OCI-LY1 (cell line): Measurements from ENCODE around the gene PHACTR2.
"Not testable (repeated sequence)": the region's sequence is repeated elsewhere in the genome, so short reads cannot be mapped to it uniquely, and the experiment has no call there.

Experiments used
- H2AFZ ChIP-seq: fragments of 200-600 bp; sonication (generic), shearing (Covaris generic); 2 replicates; pipeline ENCODE4 v1.6.0; 2014; ENCODE audit warnings: antibody characterized with exemption, mild to moderate bottlenecking, low read length
- H3F3A ChIP-seq: fragments of 200-600 bp; sonication (generic), shearing (Covaris generic); 2 replicates; pipeline ENCODE4 v1.6.0; 2014; ENCODE audit warnings: mild to moderate bottlenecking, antibody characterized with exemption, low read length, moderate library complexity; ENCODE audit not compliant: insufficient read depth
- H3K27ac ChIP-seq: fragments of 200-600 bp; sonication (generic); 2 replicates; pipeline ENCODE4 v1.5.1; 2014; ENCODE audit warnings: low read length, mixed run types, mild to moderate bottlenecking, low read depth; ENCODE audit not compliant: poor library complexity, severe bottlenecking
- H3K27me3 ChIP-seq: fragments of 200-600 bp; sonication (generic); 2 replicates; pipeline ENCODE4 v1.6.0; 2014; ENCODE audit warnings: antibody characterized with exemption, mild to moderate bottlenecking, low read length, moderate library complexity; ENCODE audit not compliant: insufficient read depth
- H3K36me3 ChIP-seq: fragments of 200-600 bp; sonication (generic); 2 replicates; pipeline ENCODE4 v1.6.1; 2014; ENCODE audit warnings: mild to moderate bottlenecking, antibody characterized with exemption, low read length, moderate library complexity, mixed read lengths; ENCODE audit not compliant: insufficient read depth
- H3K4me1 ChIP-seq: fragments of 200-600 bp; sonication (generic); 2 replicates; pipeline ENCODE4 v1.5.1; 2014; ENCODE audit warnings: mild to moderate bottlenecking, low read length, moderate library complexity; ENCODE audit not compliant: insufficient read depth, severe bottlenecking
- H3K4me2 ChIP-seq: fragments of 200-600 bp; sonication (generic), shearing (Covaris generic); 2 replicates; pipeline ENCODE4 v1.6.1; 2014; ENCODE audit warnings: low read length
- H3K4me3 ChIP-seq: fragments of 200-600 bp; sonication (generic); 2 replicates; pipeline ENCODE4 v1.5.1; 2014; ENCODE audit warnings: low read length, low read depth, mild to moderate bottlenecking, mixed read lengths; ENCODE audit not compliant: poor library complexity, severe bottlenecking
- H3K79me2 ChIP-seq: fragments of 200-600 bp; shearing (Covaris generic); 2 replicates; pipeline ENCODE4 v1.6.1; 2016; ENCODE audit warnings: mixed run types, low read length, mixed read lengths; ENCODE audit not compliant: insufficient read depth
- H3K9ac ChIP-seq: fragments of 200-600 bp; sonication (generic), shearing (Covaris generic); 2 replicates; pipeline ENCODE4 v1.6.1; 2014; ENCODE audit warnings: mild to moderate bottlenecking, low read length, mixed read lengths
- H3K9me2 ChIP-seq: fragments of 200-600 bp; sonication (generic), shearing (Covaris generic); 2 replicates; pipeline ENCODE4 v1.6.1; 2014; ENCODE audit warnings: low read depth, mild to moderate bottlenecking, low read length, mixed read lengths
- H3K9me3 ChIP-seq: fragments of 200-600 bp; shearing (Covaris generic); 2 replicates; pipeline ENCODE4 v1.6.1; 2014; ENCODE audit warnings: low read length, mixed read lengths
- H4K20me1 ChIP-seq: fragments of 200-600 bp; sonication (generic), shearing (Covaris generic); 2 replicates; pipeline ENCODE4 v1.6.0; 2016; ENCODE audit warnings: mild to moderate bottlenecking, low read length; ENCODE audit not compliant: insufficient read depth
- EZH2 ChIP-seq: fragments of 200-600 bp; sonication (generic), shearing (Covaris generic); IDR thresholded peaks from 2 replicates; pipeline ENCODE4 v1.8.0; 2017; ENCODE audit warnings: borderline replicate concordance, mixed run types, mild to moderate bottlenecking, antibody characterized with exemption, low read length, moderate library complexity, mixed read lengths
- TF ChIP-seq, protein P1 (sequence below): fragments of 200-600 bp; sonication (generic), shearing (Covaris generic); IDR thresholded peaks from 2 replicates; pipeline ENCODE4 v1.5.1; 2017; ENCODE audit warnings: mild to moderate bottlenecking, antibody characterized with exemption, low read length, moderate library complexity, mixed read lengths

The PHACTR2 gene

DNA sequence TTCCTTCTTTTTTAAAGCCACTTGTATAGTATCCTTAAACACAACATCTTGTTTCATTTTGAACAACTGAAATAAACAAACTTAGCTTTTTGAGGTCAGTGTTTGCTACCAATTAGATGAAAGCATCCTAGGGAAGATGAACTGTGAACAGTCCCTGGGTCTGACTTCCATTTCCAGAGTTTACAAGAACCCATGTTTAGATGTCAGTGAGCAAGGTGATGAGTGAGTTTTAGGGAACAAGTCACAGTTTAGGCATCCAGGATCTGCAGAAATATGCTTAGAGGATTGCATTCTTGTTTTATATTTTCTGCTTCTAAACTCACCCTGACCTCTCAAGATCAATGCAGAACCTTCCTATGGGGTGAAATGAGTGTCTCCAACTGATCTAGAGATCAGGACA, 189.5 kb downstream of the PHACTR2 start:
- no peaks in the 10 kb centered on the region for H3K27me3 ChIP-seq
- no peak overlapping the region for H2AFZ ChIP-seq
- no peak overlapping the region for H3K4me2 ChIP-seq
- H3K27ac ChIP-seq: no peak overlapping the region
- H3K4me3 ChIP-seq: no peak overlapping the region
- H3K9me2 ChIP-seq: no peaks in the 10 kb centered on the region
- TF ChIP-seq, protein P1, sequence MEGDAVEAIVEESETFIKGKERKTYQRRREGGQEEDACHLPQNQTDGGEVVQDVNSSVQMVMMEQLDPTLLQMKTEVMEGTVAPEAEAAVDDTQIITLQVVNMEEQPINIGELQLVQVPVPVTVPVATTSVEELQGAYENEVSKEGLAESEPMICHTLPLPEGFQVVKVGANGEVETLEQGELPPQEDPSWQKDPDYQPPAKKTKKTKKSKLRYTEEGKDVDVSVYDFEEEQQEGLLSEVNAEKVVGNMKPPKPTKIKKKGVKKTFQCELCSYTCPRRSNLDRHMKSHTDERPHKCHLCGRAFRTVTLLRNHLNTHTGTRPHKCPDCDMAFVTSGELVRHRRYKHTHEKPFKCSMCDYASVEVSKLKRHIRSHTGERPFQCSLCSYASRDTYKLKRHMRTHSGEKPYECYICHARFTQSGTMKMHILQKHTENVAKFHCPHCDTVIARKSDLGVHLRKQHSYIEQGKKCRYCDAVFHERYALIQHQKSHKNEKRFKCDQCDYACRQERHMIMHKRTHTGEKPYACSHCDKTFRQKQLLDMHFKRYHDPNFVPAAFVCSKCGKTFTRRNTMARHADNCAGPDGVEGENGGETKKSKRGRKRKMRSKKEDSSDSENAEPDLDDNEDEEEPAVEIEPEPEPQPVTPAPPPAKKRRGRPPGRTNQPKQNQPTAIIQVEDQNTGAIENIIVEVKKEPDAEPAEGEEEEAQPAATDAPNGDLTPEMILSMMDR: no peak
- no peak for TF ChIP-seq EZH2
- no peaks in the 10 kb centered on the region for H3F3A ChIP-seq
- H3K79me2 ChIP-seq: no peaks in the 10 kb centered on the region
- H4K20me1 ChIP-seq: no peaks in the 10 kb centered on the region
- no peak overlapping the region for H3K9ac ChIP-seq
- H3K4me1 ChIP-seq: no peaks in the 10 kb centered on the region
- no peaks in the 10 kb centered on the region for H3K9me3 ChIP-seq
- peaks cover 32% of the 10 kb centered on the region for H3K36me3 ChIP-seq

GRCh38 chr6:143868808-143869207, 191.0 kb downstream of the PHACTR2 start:
- not testable (repeated sequence) for H3K9me2 ChIP-seq, H3F3A ChIP-seq, H3K27ac ChIP-seq, H3K79me2 ChIP-seq, H4K20me1 ChIP-seq, H3K4me2 ChIP-seq, H3K4me1 ChIP-seq, H3K9me3 ChIP-seq, H3K4me3 ChIP-seq, H3K9ac ChIP-seq, H3K27me3 ChIP-seq, H2AFZ ChIP-seq
- H3K36me3 ChIP-seq: peaks cover 17% of the 10 kb centered on the region

DNA sequence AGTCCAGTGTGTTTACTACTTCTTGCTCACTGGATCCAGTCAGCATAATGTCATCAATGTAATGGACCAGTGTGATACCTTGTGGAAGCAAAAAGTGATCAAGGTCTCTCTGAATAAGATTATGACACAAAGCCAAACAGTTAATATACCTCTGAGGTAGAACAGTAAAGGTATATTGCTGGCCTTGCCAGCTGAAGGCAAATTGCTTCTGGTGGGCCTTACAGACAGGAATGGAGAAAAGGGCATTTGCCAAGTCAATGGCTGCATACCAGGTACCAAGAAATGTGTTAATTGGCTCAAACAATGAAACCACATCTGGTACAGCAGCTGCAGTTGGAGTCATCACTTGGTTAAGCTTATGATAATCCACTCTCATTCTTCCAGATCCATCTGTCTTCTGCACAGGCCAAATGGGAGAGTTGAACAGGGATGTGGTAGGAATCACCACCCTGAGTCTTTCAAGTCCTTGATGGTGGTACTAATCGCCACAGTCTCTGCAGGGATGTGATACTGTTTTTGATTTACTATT, 193.5 kb downstream of the PHACTR2 start:
- not testable (repeated sequence) for H3K9ac ChIP-seq, H3K4me3 ChIP-seq, H3K36me3 ChIP-seq, H3K27me3 ChIP-seq, H3F3A ChIP-seq, H4K20me1 ChIP-seq, H3K9me3 ChIP-seq, H3K9me2 ChIP-seq, H3K79me2 ChIP-seq, H3K4me1 ChIP-seq, H2AFZ ChIP-seq, H3K27ac ChIP-seq, H3K4me2 ChIP-seq

- Histone ChIP-seq H3K4me3 (no peak overlapping the region), H3K9ac (no peak overlapping the region), H2AFZ (no peak overlapping the region), H3K9me2 (no peaks in the 10 kb centered on the region), H4K20me1 (no peaks in the 10 kb centered on the region), H3K36me3 (no peaks in the 10 kb centered on the region), H3K4me1 (no peaks in the 10 kb centered on the region), H3K27ac (no peak overlapping the region), H3K27me3 (no peaks in the 10 kb centered on the region), H3K79me2 (no peaks in the 10 kb centered on the region), H3F3A (no peaks in the 10 kb centered on the region), H3K4me2 (no peak overlapping the region), H3K9me3 (no peaks in the 10 kb centered on the region)
- TF ChIP-seq, protein P1: no peak
- TF ChIP-seq EZH2: no peak
These were observed 194.4 kb downstream of the PHACTR2 start for GRCh38 chr6:143872201-143872600.

DNA sequence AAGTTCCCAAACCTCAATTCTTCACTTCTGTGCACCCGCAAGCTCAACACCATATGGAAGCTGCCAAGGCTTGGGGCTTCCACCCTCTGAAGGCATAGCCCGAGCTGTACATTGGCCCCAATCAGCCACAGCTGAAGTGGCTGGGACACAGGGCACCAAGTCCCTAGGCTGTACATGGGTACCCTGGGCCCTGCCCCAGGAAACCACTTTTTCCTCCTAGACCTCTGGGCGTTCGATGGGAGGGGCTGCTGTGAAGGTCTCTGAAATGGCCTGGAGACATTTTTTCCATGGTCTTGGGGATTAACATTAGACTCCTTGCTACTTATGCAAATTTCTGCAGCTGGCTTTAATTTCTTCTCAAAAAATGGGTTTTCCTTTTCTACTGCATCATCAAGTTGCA, 195.8 kb downstream of the PHACTR2 start:
- not testable (repeated sequence) for H3K9me2 ChIP-seq, H3K79me2 ChIP-seq, H3K27ac ChIP-seq, H3K4me2 ChIP-seq, H3K4me1 ChIP-seq, H3K4me3 ChIP-seq, H3K27me3 ChIP-seq, H4K20me1 ChIP-seq, H3K9ac ChIP-seq, H3K36me3 ChIP-seq, H3K9me3 ChIP-seq, H3F3A ChIP-seq, H2AFZ ChIP-seq

DNA sequence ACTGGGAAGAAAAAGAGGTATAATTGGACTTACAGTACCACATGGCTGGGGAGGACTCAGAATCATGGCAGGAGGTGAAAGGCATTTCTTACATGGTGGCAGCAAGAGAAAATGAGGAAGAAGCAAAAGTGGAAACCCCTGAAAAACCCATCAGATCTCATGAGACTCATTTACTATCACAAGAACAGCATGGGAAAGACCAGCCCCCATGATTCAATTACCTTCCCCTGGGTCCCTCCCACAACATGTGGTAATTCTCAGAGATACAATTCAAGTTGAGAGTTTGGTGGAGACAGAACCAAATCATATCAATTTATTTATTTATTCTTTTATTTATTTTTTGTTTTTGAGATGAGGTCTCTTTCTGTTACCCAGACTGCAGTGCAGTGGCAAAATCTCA, 196.7 kb downstream of the PHACTR2 start:
- not testable (repeated sequence) for H3K9me2 ChIP-seq

More for the DNA sequence above, 196.7 kb downstream of the PHACTR2 start:
- not testable (repeated sequence) for H3K27me3 ChIP-seq, H3K36me3 ChIP-seq, H3K9me3 ChIP-seq, H3K27ac ChIP-seq, H3K4me2 ChIP-seq, H3K4me1 ChIP-seq, H3K79me2 ChIP-seq, H3F3A ChIP-seq, H3K9ac ChIP-seq, H4K20me1 ChIP-seq, H2AFZ ChIP-seq, H3K4me3 ChIP-seq
